Endodermal cell (in vitro differentiated cells): ENCODE data around the gene HBG2. TPM values are rescaled to one million over a fixed set of nuclear protein-coding genes. Genes with fewer than 3 reads are reported as not detected.

Experiments
- DNase-seq: peaks from one replicate; pipeline ENCODE4 v3.0.0-alpha.2; 2017
- H3K27ac ChIP-seq: 2 replicates; pipeline ENCODE4 v1.5.1; 2013; ENCODE audit warnings: mild to moderate bottlenecking, low read depth, low read length, moderate library complexity
- H3K27me3 ChIP-seq: 2 replicates; pipeline ENCODE4 v1.6.1; 2013; ENCODE audit warnings: mild to moderate bottlenecking, low read length, moderate library complexity; ENCODE audit not compliant: insufficient read depth, control insufficient read depth, poor library complexity, severe bottlenecking
- H3K36me3 ChIP-seq: 2 replicates; pipeline ENCODE4 v1.7.0; 2013; ENCODE audit warnings: mild to moderate bottlenecking, low read length, moderate library complexity; ENCODE audit not compliant: control insufficient read depth, insufficient read depth
- H3K4me1 ChIP-seq: one replicate; pipeline ENCODE4 v1.7.0; 2013; ENCODE audit warnings: low read length; ENCODE audit not compliant: control insufficient read depth, insufficient read depth
- H3K4me3 ChIP-seq: 2 replicates; pipeline ENCODE4 v1.5.1; 2013; ENCODE audit warnings: mild to moderate bottlenecking, low read length, moderate library complexity
- H3K9ac ChIP-seq: 2 replicates; pipeline ENCODE4 v1.6.1; 2013; ENCODE audit warnings: mild to moderate bottlenecking, low read length, moderate library complexity; ENCODE audit not compliant: poor library complexity, severe bottlenecking; ENCODE audit errors: extremely low read depth
- H3K9me3 ChIP-seq: 2 replicates; pipeline ENCODE4 v1.6.1; 2013; ENCODE audit warnings: mild to moderate bottlenecking, low read length, moderate library complexity; ENCODE audit not compliant: control insufficient read depth
- H3K27ac Mint-ChIP-seq: 2 replicates; pipeline ENCODE4 v1.8.0; 2020; ENCODE audit warnings: mixed read lengths
- H3K27me3 Mint-ChIP-seq: 2 replicates; pipeline ENCODE4 v1.8.0; 2021; ENCODE audit warnings: mild to moderate bottlenecking, mixed read lengths; ENCODE audit not compliant: insufficient read depth
- H3K36me3 Mint-ChIP-seq: 2 replicates; pipeline ENCODE4 v1.8.0; 2020; ENCODE audit warnings: low read depth, mixed read lengths
- H3K4me1 Mint-ChIP-seq: 2 replicates; pipeline ENCODE4 v1.8.0; 2020; ENCODE audit warnings: mixed read lengths
- H3K4me3 Mint-ChIP-seq: 2 replicates; pipeline ENCODE4 v1.8.0; 2020; ENCODE audit warnings: mild to moderate bottlenecking, moderate library complexity, mixed read lengths
- H3K9me3 Mint-ChIP-seq: 2 replicates; pipeline ENCODE4 v1.8.0; 2020; ENCODE audit warnings: mild to moderate bottlenecking, mixed read lengths
- WGBS, 2 experiments: methylation state at CpG; one replicate each; pipeline versions ENCODE4 v1.1.5 to v1.1.7; 2013; ENCODE audit warnings: missing lambda C conversion rate in 2 of 2, mixed read lengths in 1 of 2; ENCODE audit not compliant: insufficient coverage in 1 of 2, insufficient read length in 1 of 2; 5-methylcytosine and 5-hydroxymethylcytosine counted together
- total RNA-seq, 2 donors: library from RNA; stranded (reverse); fragmentation: NEBNext Ultra II Directional in 1 of 2; extraction: Animal tissue kit (Norgen Biotek cat#: 25700) in 1 of 2; gene quantifications; 2 replicates in 1 of 2; 3 replicates in 1 of 2; pipeline ENCODE4 v1.2.1, GENCODE V29; 2021
- TF ChIP-seq, protein P1 (sequence below): fragments of 200-600 bp; sonication (generic); conservative IDR thresholded peaks from 2 replicates; pipeline ENCODE4 v1.5.0; 2021; ENCODE audit warnings: antibody characterized with exemption, mild to moderate bottlenecking

Gene HBG2
- total RNA-seq, 2 donors from 2014 or later, result 0.59 to 0.62 TPM

DNA sequence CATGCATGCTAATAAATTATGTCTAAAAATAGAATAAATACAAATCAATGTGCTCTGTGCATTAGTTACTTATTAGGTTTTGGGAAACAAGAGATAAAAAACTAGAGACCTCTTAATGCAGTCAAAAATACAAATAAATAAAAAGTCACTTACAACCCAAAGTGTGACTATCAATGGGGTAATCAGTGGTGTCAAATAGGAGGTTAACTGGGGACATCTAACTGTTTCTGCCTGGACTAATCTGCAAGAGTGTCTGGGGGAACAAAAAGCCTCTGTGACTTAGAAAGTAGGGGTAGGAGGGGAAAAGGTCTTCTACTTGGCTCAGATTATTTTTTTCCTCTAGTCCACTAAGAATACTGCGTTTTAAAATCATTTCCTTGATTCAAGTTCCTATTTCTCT is 26.9 kb downstream of the HBG2 start:
- Mint-ChIP-seq H3K36me3 (no peaks in the 10 kb centered on the region), H3K4me3 (no peak overlapping the region), H3K27me3 (no peaks in the 10 kb centered on the region), H3K9me3 (peaks cover 6% of the 10 kb centered on the region), H3K27ac (no peak overlapping the region), H3K4me1 (peaks cover 10% of the 10 kb centered on the region)
- Histone ChIP-seq H3K36me3 (no peaks in the 10 kb centered on the region), H3K9me3 (no peaks in the 10 kb centered on the region), H3K27me3 (no peaks in the 10 kb centered on the region), H3K4me1 (no peaks in the 10 kb centered on the region), H3K4me3 (no peak overlapping the region), H3K27ac (no peak overlapping the region), H3K9ac (no peak overlapping the region)
- DNase-seq, result no peak
- TF ChIP-seq, protein P1, sequence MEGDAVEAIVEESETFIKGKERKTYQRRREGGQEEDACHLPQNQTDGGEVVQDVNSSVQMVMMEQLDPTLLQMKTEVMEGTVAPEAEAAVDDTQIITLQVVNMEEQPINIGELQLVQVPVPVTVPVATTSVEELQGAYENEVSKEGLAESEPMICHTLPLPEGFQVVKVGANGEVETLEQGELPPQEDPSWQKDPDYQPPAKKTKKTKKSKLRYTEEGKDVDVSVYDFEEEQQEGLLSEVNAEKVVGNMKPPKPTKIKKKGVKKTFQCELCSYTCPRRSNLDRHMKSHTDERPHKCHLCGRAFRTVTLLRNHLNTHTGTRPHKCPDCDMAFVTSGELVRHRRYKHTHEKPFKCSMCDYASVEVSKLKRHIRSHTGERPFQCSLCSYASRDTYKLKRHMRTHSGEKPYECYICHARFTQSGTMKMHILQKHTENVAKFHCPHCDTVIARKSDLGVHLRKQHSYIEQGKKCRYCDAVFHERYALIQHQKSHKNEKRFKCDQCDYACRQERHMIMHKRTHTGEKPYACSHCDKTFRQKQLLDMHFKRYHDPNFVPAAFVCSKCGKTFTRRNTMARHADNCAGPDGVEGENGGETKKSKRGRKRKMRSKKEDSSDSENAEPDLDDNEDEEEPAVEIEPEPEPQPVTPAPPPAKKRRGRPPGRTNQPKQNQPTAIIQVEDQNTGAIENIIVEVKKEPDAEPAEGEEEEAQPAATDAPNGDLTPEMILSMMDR, result no peak
- 71 to 95% methylated on average over 1 of the region's 1 CpG for WGBS, 2 experiments

DNA sequence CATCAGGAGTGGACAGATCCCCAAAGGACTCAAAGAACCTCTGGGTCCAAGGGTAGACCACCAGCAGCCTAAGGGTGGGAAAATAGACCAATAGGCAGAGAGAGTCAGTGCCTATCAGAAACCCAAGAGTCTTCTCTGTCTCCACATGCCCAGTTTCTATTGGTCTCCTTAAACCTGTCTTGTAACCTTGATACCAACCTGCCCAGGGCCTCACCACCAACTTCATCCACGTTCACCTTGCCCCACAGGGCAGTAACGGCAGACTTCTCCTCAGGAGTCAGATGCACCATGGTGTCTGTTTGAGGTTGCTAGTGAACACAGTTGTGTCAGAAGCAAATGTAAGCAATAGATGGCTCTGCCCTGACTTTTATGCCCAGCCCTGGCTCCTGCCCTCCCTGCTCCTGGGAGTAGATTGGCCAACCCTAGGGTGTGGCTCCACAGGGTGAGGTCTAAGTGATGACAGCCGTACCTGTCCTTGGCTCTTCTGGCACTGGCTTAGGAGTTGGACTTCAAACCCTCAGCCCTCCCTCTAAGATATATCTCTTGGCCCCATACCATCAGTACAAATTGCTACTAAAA is 27.8 kb downstream of the HBG2 start, which contains the start of gene HBB:
Gene HBB, minus strand, starts transcription at position 340 of the 579 bp plus-strand sequence. Its CDS starts 50 bp downstream, at position 290.
- 91 to 100% methylated on average over 1 to 3 of the region's 3 CpGs for WGBS, 2 experiments
- H3K27me3 Mint-ChIP-seq, result no peaks in the 10 kb centered on the region
- H3K9me3 ChIP-seq, result peaks cover 5% of the 10 kb centered on the region
- H3K4me3 ChIP-seq, result no peak within 1 kb of the TSS
- no peaks in the 10 kb centered on the region for H3K27me3 ChIP-seq
- H3K4me1 Mint-ChIP-seq, result peaks cover 10% of the 10 kb centered on the region
- no peaks in the 10 kb centered on the region for H3K36me3 Mint-ChIP-seq
- H3K4me3 Mint-ChIP-seq, result no peak within 1 kb of the TSS
- DNase-seq, result no peak
- no peak within 1 kb of the TSS for H3K27ac Mint-ChIP-seq
- no peak within 1 kb of the TSS for H3K27ac ChIP-seq
- H3K36me3 ChIP-seq, result no peaks in the 10 kb centered on the region
- TF ChIP-seq, protein P1, result no peak
- H3K4me1 ChIP-seq, result no peaks in the 10 kb centered on the region
- H3K9me3 Mint-ChIP-seq, result peaks cover 13% of the 10 kb centered on the region
- H3K9ac ChIP-seq, result no peak within 1 kb of the TSS

DNA sequence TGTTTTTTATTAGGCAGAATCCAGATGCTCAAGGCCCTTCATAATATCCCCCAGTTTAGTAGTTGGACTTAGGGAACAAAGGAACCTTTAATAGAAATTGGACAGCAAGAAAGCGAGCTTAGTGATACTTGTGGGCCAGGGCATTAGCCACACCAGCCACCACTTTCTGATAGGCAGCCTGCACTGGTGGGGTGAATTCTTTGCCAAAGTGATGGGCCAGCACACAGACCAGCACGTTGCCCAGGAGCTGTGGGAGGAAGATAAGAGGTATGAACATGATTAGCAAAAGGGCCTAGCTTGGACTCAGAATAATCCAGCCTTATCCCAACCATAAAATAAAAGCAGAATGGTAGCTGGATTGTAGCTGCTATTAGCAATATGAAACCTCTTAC is 29.1 kb downstream of the HBG2 start:
- H3K4me1 ChIP-seq, result no peaks in the 10 kb centered on the region
- no peak overlapping the region for H3K27ac ChIP-seq
- peaks cover 10% of the 10 kb centered on the region for H3K4me1 Mint-ChIP-seq
- 79 to 100% methylated on average over 1 to 2 of the region's 2 CpGs for WGBS, 2 experiments
- H3K9me3 Mint-ChIP-seq, result peaks cover 27% of the 10 kb centered on the region
- H3K36me3 Mint-ChIP-seq, result no peaks in the 10 kb centered on the region
- H3K9ac ChIP-seq, result no peak overlapping the region
- no peaks in the 10 kb centered on the region for H3K27me3 ChIP-seq
- no peaks in the 10 kb centered on the region for H3K27me3 Mint-ChIP-seq
- no peak overlapping the region for H3K27ac Mint-ChIP-seq
- DNase-seq, result no peak
- peaks cover 5% of the 10 kb centered on the region for H3K9me3 ChIP-seq
- TF ChIP-seq, protein P1, result no peak
- H3K36me3 ChIP-seq, result no peaks in the 10 kb centered on the region
- H3K4me3 ChIP-seq, result no peak overlapping the region
- no peak overlapping the region for H3K4me3 Mint-ChIP-seq
